Neural cell (in vitro differentiated cells): ENCODE data around the gene ANKDD1B.

Experiments used
- CTCF ChIP-seq: fragments of 450-650 bp; IDR thresholded peaks from 2 replicates; pipeline ENCODE4 v1.5.1; 2014; ENCODE audit warnings: antibody characterized with exemption, mild to moderate bottlenecking, moderate library complexity; ENCODE audit not compliant: poor library complexity, severe bottlenecking
- EZH2 ChIP-seq: fragments of 200-600, 300-800 bp; shearing (Covaris generic), sonication (generic); IDR thresholded peaks from 2 replicates; pipeline ENCODE4 v1.6.1; 2014; ENCODE audit warnings: antibody characterized with exemption, low read length, borderline replicate concordance, mild to moderate bottlenecking; ENCODE audit not compliant: insufficient read depth, poor library complexity, severe bottlenecking
- TAF1 ChIP-seq: IDR thresholded peaks from 2 replicates; pipeline ENCODE4 v1.6.1; 2012; ENCODE audit warnings: low read depth

- TF ChIP-seq TAF1 (no peak), CTCF (no peak), EZH2 (no peak)
Observed at GRCh38 chr5:75571547-75571946, 39.7 kb upstream of the ANKDD1B start.
